ENCODE data around the gene BGLAP.

DNA sequence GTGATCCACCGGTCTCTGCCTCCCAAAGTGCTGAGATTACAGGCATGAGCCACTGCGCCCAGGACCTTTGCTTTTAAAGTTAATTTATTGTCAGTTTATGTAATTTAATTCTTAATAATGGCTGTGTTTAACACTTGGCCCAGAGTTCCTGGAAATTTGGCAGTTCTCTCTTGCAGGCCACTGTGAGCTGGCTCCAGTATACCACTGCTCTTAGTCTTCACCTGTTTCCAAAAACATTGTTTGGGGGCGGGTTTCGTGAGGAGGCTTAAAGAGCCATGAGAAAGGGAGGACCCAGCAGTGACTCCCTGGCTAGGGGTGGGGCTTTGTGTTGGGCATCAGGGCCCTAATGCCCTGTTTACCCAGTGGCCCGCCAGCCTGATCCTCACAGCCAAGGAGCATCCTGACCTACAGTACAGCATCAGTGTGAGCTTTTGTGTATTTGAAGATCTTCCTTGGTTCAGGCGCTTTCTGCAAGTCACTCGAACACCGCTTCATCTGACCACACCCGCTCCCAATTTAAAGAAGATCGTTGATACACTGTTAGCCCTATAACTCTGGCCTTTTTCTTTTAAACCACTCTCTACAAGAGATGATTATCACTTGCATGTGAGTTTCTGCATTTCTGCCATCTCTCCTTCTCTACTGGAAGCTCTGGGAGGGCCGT lies 12.0 kb upstream of the BGLAP start:
- TF ChIP-seq, protein P1, sequence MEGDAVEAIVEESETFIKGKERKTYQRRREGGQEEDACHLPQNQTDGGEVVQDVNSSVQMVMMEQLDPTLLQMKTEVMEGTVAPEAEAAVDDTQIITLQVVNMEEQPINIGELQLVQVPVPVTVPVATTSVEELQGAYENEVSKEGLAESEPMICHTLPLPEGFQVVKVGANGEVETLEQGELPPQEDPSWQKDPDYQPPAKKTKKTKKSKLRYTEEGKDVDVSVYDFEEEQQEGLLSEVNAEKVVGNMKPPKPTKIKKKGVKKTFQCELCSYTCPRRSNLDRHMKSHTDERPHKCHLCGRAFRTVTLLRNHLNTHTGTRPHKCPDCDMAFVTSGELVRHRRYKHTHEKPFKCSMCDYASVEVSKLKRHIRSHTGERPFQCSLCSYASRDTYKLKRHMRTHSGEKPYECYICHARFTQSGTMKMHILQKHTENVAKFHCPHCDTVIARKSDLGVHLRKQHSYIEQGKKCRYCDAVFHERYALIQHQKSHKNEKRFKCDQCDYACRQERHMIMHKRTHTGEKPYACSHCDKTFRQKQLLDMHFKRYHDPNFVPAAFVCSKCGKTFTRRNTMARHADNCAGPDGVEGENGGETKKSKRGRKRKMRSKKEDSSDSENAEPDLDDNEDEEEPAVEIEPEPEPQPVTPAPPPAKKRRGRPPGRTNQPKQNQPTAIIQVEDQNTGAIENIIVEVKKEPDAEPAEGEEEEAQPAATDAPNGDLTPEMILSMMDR (IDR thresholded peaks at IDR 0.05), result no peak
- no peak for TF ChIP-seq POLR2A (IDR thresholded peaks at IDR 0.05)

Data from uterus (tissue), 2 donors.